HepG2 (cell line): ENCODE measurements around the gene CD300LF. TPM values are rescaled to one million over a fixed set of nuclear protein-coding genes. Genes with fewer than 3 reads are reported as not detected.
A peak's percentile ranks its signal among the peaks of the same experiment; 100 is the strongest.

ENCODE experiments used
- AGO1 ChIP-seq: fragments of 200-400 bp; formaldehyde crosslinking; IDR thresholded peaks from 2 replicates; pipeline ENCODE4 v1.6.1; 2017; ENCODE audit warnings: mild to moderate bottlenecking, low read depth, low read length, moderate library complexity; ENCODE audit not compliant: poor library complexity, severe bottlenecking
- ATF5 ChIP-seq: sonication (generic); formaldehyde crosslinking; IDR thresholded peaks from 2 replicates; pipeline ENCODE4 v1.4.0; 2020; ENCODE audit warnings: mild to moderate bottlenecking, low read depth, missing genetic modification reagents
- CENPT ChIP-seq: sonication (generic); formaldehyde crosslinking; IDR thresholded peaks from 2 replicates; pipeline ENCODE4 v1.8.0; 2022; ENCODE audit warnings: low read depth, mild to moderate bottlenecking, moderate library complexity, missing genetic modification reagents
- DNMT1 ChIP-seq: sonication (generic); formaldehyde crosslinking; IDR thresholded peaks from 2 replicates; pipeline ENCODE4 v1.5.1; 2020; ENCODE audit warnings: mild to moderate bottlenecking, missing genetic modification reagents
- EEA1 ChIP-seq: sonication (generic); formaldehyde crosslinking; IDR thresholded peaks from 2 replicates; pipeline ENCODE4 v1.5.1; 2020; ENCODE audit warnings: mild to moderate bottlenecking, missing genetic modification reagents, borderline replicate concordance
- ELF1 ChIP-seq: sonication (generic); formaldehyde crosslinking; IDR thresholded peaks from 2 replicates; pipeline ENCODE4 v1.4.0; 2020; ENCODE audit warnings: missing genetic modification reagents
- GABPB1 ChIP-seq: IDR thresholded peaks from 2 replicates; pipeline ENCODE4 v1.6.1; 2016; ENCODE audit warnings: mild to moderate bottlenecking, missing genetic modification reagents, moderate library complexity, missing compliant biosample characterization
- MAFK ChIP-seq, 2 experiments: IDR thresholded peaks in 1 of 2; conservative IDR thresholded peaks in 1 of 2; 2 replicates each; pipeline ENCODE4 v1.6.1; 2011; ENCODE audit warnings: improper control_type of control experiment in 2 of 2, low read length in 2 of 2
- MTA3 ChIP-seq: sonication (generic); formaldehyde crosslinking; IDR thresholded peaks from 2 replicates; pipeline ENCODE4 v1.4.0; 2020; ENCODE audit warnings: missing genetic modification reagents
- PCBP2 ChIP-seq: fragments of 200-400 bp; formaldehyde crosslinking; optimal IDR thresholded peaks from 2 replicates; pipeline ENCODE3; 2018; ENCODE audit warnings: low read length, low read depth; ENCODE audit not compliant: poor library complexity, severe bottlenecking
- RNF2 ChIP-seq: fragments of 450-650 bp; conservative IDR thresholded peaks from 2 replicates; pipeline ENCODE4 v1.6.1; 2016; ENCODE audit warnings: low read depth
- TARDBP ChIP-seq: sonication (generic); formaldehyde crosslinking; IDR thresholded peaks from 2 replicates; pipeline ENCODE4 v1.8.0; 2022; ENCODE audit warnings: mild to moderate bottlenecking, missing genetic modification reagents
- TFE3 ChIP-seq: IDR thresholded peaks from 2 replicates; pipeline ENCODE4 v1.6.1; 2016
- TMF1 ChIP-seq: sonication (generic); formaldehyde crosslinking; IDR thresholded peaks from 2 replicates; pipeline ENCODE4 v1.8.1; 2022; ENCODE audit warnings: low read depth, missing genetic modification reagents
- U2AF1 ChIP-seq: fragments of 200-400 bp; formaldehyde crosslinking; optimal IDR thresholded peaks from 2 replicates; pipeline ENCODE3; 2017; ENCODE audit warnings: mild to moderate bottlenecking, low read depth, low read length
- YEATS4 ChIP-seq: sonication (generic); formaldehyde crosslinking; IDR thresholded peaks from 2 replicates; pipeline ENCODE4 v1.4.0; 2020; ENCODE audit warnings: missing genetic modification reagents, borderline replicate concordance
- ZMYM3 ChIP-seq: sonication (generic); formaldehyde crosslinking; IDR thresholded peaks from 2 replicates; pipeline ENCODE4 v1.5.1; 2020; ENCODE audit warnings: mild to moderate bottlenecking, missing genetic modification reagents
- ZNF234 ChIP-seq: sonication (generic); formaldehyde crosslinking; conservative IDR thresholded peaks from 2 replicates; pipeline ENCODE4 v1.5.1; 2020; ENCODE audit warnings: mild to moderate bottlenecking, missing genetic modification reagents
- ZNF260 ChIP-seq: sonication (generic); formaldehyde crosslinking; IDR thresholded peaks from 2 replicates; pipeline ENCODE4 v1.4.0; 2020; ENCODE audit warnings: missing genetic modification reagents, low read depth, mild to moderate bottlenecking, borderline replicate concordance
- ZNF331 ChIP-seq: sonication (generic); formaldehyde crosslinking; IDR thresholded peaks from 2 replicates; pipeline ENCODE4 v1.4.0; 2020; ENCODE audit warnings: missing genetic modification reagents
- ZNF34 ChIP-seq: sonication (generic); formaldehyde crosslinking; IDR thresholded peaks from 2 replicates; pipeline ENCODE4 v1.4.0; 2020; ENCODE audit warnings: mild to moderate bottlenecking, missing genetic modification reagents, borderline replicate concordance
- ZNF503 ChIP-seq: sonication (generic); formaldehyde crosslinking; IDR thresholded peaks from 2 replicates; pipeline ENCODE4 v1.4.0; 2020; ENCODE audit warnings: missing genetic modification reagents
- ZNF577 ChIP-seq: sonication (generic); formaldehyde crosslinking; IDR thresholded peaks from 2 replicates; pipeline ENCODE4 v1.4.0; 2020; ENCODE audit warnings: mild to moderate bottlenecking, low read depth, missing genetic modification reagents, borderline replicate concordance
- ZNF598 ChIP-seq: sonication (generic); formaldehyde crosslinking; IDR thresholded peaks from 2 replicates; pipeline ENCODE4 v1.5.1; 2020; ENCODE audit warnings: mild to moderate bottlenecking, missing genetic modification reagents, borderline replicate concordance
- ZNF83 ChIP-seq: sonication (generic); formaldehyde crosslinking; IDR thresholded peaks from 2 replicates; pipeline ENCODE4 v1.4.0; 2020; ENCODE audit warnings: missing genetic modification reagents, mild to moderate bottlenecking, borderline replicate concordance
- polyA plus RNA-seq, 8 experiments: library from polyadenylated mRNA; depleted of rRNA in 3 of 8; stranded (reverse) in 7 of 8; unstranded in 1 of 8; fragments of >200 nt; fragmentation: Illumina TruSeq in 4 of 8; extraction: Trizol in 4 of 8; gene quantifications; 2 replicates each; pipeline versions ENCODE4 v1.2.1 to v1.2.3, GENCODE V29; 2011 to 2016; ENCODE audit warnings: low read depth in 4 of 8, missing spikeins in 1 of 8, mixed read lengths in 1 of 8; ENCODE audit not compliant: insufficient read depth in 1 of 8
- total RNA-seq, 5 experiments: library from RNA; depleted of rRNA; stranded (reverse); fragments of >200 nt; fragmentation: Illumina TruSeq; extraction: Trizol; gene quantifications; 2 replicates each; pipeline ENCODE4 v1.2.3, GENCODE V29; 2016; ENCODE audit warnings: low read depth in 1 of 5

Gene CD300LF
- total and polyA plus RNA-seq, 2 of the 13 experiments (the other 11 are each of a cell fraction or from before 2014, with no cell fraction given) = not detected

- no peak for TF ChIP-seq ZMYM3 (CRISPR knock-in tag)
- no peak for TF ChIP-seq ZNF34 (CRISPR knock-in tag)
- TF ChIP-seq CENPT (CRISPR knock-in tag) = no peak
- TF ChIP-seq ATF5 = no peak
- no peak for TF ChIP-seq ZNF577 (CRISPR knock-in tag)
- TF ChIP-seq DNMT1 (CRISPR knock-in tag) = 0 out of 2 replicates have a peak, but pooled peaks have one; percentile 63
- peak; percentile 98; the same call in 1 of the 2 replicates for TF ChIP-seq ZNF598 (CRISPR knock-in tag)
- peak; percentile 48 for TF ChIP-seq GABPB1 (CRISPR knock-in tag)
- TF ChIP-seq RNF2 = no peak
- peak; percentile 75; the same call in 1 of the 2 replicates for TF ChIP-seq ZNF331 (CRISPR knock-in tag)
- no peak for TF ChIP-seq EEA1 (CRISPR knock-in tag)
- peak; percentile 23; the same call in 1 of the 2 replicates for TF ChIP-seq TMF1 (CRISPR knock-in tag)
- TF ChIP-seq ZNF503 (CRISPR knock-in tag) = no peak
- peak; percentile 44 for TF ChIP-seq AGO1
- no peak; the same call in 1 of the 2 replicates for TF ChIP-seq ZNF83 (CRISPR knock-in tag)
- 0 out of 2 replicates have a peak, but pooled peaks have one; percentile 30 for TF ChIP-seq TFE3 (CRISPR knock-in tag)
- TF ChIP-seq ELF1 = 0 out of 2 replicates have a peak, but pooled peaks have one; percentile 12
- TF ChIP-seq ZNF234 (CRISPR knock-in tag) = no peak
- TF ChIP-seq ZNF260 (CRISPR knock-in tag) = no peak
- TF ChIP-seq YEATS4 (CRISPR knock-in tag) = no peak; the same call in 1 of the 2 replicates
- TF ChIP-seq MTA3 = no peak
- no peak for TF ChIP-seq MAFK (conservative IDR thresholded peaks at IDR 0.05 in 1 of 2, IDR thresholded peaks at IDR 0.05 in 1 of 2; ENCODE audit: low read length in 2 of 2)
- TF ChIP-seq U2AF1 = no peak
- TF ChIP-seq PCBP2 = no peak
- peak; percentile 71; the same call in 1 of the 2 replicates for TF ChIP-seq TARDBP (CRISPR knock-in tag)
These were observed 32.2 kb upstream of the CD300LF start (continued) for GRCh38 chr17:74744714-74745547.
